Hindlimb muscle (tissue), 1 donor: ENCODE results near the gene TXNRD2. TPM values are rescaled to one million over a fixed set of nuclear protein-coding genes. Genes with fewer than 3 reads are reported as not detected.

Experiments used
- DNase-seq: peaks from one replicate; pipeline ENCODE4 v3.0.0-alpha.2; 2013
- polyA plus RNA-seq: library from polyadenylated mRNA; unstranded; fragments of 120-200 nt; gene quantifications from one replicate; pipeline ENCODE4 v1.2.1, GENCODE V29; 2013; ENCODE audit not compliant: insufficient read length

TXNRD2 gene
- polyA plus RNA-seq, 1 donor = 22.9 TPM

GRCh38 chr22:19875061-19875530, 66.5 kb downstream of the TXNRD2 start:
- DNase-seq = no peak

DNA sequence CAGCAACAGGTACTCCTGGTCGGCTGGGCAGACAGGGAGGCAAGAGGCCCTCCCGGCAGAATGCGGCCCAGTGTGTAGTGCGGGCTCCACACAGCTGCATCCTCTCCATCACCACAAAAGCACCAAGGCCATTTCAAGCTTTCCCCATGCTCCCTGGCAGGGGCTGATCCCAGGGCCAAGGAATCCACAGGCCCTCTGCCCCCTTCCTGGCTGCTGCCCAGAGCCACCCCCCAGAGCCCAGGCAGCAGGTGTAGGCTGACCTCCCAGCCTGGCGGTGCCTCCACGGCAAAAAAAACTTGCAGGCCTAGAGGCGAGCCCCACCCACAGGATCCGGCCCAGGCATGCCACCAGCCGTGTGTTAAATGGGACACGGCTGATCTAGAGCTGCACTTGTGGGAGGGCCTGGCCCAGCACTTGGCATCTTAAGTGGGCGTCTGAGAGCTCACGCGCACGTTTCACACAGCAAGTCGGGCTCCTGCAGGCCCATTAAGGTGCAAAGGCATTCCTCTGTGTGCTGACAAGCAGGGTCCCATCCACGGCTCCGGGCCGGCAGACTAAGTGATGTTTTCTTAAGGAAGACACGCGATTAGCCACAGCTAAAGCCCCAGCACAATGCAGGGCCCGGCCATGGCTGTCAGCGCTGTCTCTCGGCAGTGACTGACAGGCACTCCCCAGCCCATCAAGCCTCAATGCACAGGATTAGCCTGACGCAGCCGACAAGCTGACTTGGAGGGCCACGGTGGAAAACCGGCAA, 67.1 kb downstream of the TXNRD2 start:
- no peak for DNase-seq

- no peak for DNase-seq
Observed at GRCh38 chr22:19873960-19874306, 67.7 kb downstream of the TXNRD2 start.

DNA sequence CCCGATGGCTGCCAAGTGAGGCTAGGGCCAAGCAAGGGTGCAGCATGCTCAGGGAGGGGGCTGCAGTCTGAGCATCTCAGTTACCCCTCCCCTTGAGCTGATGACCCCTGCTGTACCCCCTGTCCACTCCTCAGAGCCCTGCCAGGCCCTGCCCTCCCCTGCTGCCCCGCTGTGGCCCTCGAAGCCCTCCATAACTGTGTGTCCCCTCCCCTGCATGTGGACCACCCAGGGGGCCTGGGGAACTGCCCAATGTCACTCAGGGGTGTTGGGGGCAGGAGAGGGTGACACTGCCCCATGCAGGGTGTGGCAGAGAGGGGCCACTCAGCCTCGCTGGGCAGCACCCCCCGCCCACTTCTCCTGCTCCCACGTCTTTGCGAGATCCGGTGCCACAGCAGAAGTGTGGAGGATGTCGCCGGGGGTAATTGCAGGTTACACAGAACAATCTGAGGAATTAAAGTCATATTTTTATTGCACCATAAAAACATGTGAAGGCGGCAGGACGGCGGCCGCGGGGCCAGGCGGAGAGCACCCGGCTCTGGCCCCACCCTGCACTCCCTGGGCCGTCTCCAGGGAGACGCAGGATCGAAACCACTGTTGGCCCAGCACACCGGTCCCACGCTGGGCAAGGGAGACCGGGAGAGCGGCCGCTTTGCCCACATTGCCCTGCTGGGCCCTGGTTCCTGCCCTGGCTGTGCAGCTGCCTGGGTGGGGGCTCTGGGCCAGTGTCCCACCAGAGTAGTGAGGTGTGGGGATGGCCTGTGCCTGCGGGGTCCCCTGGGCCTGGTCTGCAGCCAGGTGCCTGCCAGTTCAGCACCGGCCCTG, 68.3 kb downstream of the TXNRD2 start:
- no peak for DNase-seq

DNA sequence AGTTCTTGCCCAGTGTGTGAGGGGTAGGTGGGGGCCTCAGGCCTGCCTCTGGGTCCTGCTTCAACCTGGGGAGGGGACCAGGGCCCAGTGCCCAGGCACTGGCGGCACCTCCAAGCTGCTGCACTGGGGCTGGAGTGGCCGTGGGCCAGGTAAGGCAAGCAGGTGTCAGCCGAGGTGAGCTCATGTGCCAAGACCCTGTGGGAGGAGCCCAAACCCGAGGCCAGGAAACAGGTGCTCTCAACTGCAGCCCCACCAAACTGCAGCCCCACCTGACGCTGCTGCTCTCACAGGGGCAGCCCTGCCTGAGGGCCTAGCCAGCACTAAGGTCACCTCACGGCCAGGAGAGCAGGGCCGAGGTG, 68.9 kb downstream of the TXNRD2 start:
- no peak for DNase-seq

- DNase-seq = no peak
Observed at GRCh38 chr22:19871845-19872778, 69.5 kb downstream of the TXNRD2 start.

DNA sequence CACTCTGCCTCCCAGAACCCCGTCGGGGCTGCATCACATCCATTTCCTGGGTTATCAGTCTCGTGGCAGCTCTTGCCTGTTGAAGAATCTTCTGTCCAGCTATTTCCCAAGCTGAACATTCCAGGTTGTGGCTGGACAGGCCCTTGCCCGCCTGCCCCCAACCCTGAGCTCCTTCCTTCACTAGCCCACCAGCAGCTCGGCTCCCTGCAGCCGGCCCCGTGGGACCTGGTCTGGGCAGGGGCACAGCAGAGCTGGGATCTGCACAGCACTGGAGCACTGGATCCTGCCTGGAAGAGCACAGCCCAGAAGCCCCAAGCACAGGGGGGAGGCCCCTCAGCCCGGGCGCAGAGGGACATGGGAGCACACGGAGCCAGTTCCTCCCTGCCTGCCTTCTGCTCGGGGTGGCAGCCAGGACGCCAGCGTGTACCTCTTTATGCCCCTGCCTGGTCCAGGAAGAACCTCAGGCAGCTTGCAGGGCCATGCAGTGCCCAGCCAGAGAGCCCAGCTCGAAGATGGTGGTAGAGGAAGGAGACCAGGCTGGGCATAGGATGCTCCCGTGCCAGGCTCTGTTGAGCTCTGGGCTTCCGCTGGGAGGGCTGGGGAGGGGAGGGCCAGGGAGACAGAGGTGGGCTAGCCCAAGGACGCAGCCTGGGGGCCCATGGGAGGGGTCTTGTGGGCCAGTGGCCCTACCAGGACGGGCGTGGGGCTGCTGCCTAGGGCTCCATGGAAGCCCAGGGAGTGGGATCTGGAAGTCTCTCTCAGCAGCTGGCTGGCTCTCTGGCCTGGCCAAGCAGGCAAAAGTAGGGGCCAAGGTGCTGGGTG, 70.4 kb downstream of the TXNRD2 start:
- no peak for DNase-seq

GRCh38 chr22:19870153-19871022, 71.2 kb downstream of the TXNRD2 start:
- no peak for DNase-seq

DNA sequence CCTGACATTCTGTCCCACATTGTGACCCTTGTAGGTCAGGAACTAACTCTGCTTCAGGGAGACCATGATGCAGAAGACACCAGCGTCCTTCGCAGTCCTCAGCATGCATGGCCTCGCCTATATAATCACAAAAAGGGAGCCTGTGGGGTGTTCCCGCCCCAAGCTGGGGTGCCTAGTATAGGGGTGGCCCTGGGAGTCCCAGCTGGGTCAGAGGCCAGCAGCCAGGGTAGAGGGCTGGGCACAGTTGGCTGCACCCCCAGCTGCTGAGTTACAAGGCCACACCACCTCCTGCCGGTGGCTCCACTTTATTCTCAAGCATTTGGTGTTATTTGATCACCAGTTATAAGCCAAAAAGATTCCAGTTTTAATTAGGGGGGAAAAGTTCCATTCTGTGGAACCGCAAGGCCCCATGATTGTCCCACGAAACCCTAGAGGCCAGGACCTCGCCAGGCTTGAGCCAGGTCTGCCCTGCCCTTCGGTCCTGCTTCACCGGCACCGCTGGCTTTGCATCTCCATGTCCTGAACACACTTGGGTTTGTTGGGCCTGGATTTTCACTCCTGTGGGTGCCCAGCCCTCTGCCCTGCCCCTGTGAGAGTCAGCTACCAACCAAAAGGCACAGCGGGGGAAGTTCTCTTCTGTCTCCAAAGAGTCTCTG, 72.0 kb downstream of the TXNRD2 start:
- no peak for DNase-seq

- DNase-seq = no peak
Observed at GRCh38 chr22:19868773-19869471, 72.7 kb downstream of the TXNRD2 start.

- no peak for DNase-seq
Observed at GRCh38 chr22:19868333-19868732, 73.3 kb downstream of the TXNRD2 start.

- DNase-seq = no peak
Observed at GRCh38 chr22:19867617-19868016, 74.0 kb downstream of the TXNRD2 start.

- DNase-seq = no peak
Observed at GRCh38 chr22:19866665-19867009, 75.0 kb downstream of the TXNRD2 start.

DNA sequence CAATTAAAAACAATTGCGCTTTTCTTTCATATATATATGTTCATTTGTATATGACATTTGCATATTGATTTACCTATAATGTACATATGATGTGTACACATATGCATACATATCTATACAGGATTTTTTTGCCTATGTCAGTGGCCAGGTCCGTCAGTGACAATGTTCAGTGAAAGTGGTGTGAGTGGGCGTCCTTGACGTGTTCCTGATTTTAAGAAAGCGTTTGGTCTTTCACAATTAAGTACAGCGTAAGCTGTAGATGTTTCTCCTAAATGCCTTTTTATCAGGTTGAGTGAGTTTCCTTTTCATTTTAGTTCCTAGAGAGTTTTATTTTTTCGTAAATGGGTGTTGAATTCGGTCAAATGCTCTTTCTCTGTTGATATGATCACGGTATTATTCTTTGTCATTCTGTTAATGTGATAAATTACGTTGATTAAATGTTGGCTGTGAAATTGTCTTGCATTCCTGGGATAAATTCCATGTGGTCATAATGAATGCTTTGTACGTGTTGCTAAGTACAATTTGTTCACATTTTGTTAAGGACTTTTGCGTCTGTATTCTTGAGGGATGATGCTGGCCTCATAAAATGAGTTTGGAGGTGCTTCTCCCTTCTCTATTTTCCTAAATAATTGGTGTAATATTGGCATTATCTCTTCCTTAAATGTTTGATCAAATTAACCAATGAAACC, 76.3 kb downstream of the TXNRD2 start:
- no peak for DNase-seq

DNA sequence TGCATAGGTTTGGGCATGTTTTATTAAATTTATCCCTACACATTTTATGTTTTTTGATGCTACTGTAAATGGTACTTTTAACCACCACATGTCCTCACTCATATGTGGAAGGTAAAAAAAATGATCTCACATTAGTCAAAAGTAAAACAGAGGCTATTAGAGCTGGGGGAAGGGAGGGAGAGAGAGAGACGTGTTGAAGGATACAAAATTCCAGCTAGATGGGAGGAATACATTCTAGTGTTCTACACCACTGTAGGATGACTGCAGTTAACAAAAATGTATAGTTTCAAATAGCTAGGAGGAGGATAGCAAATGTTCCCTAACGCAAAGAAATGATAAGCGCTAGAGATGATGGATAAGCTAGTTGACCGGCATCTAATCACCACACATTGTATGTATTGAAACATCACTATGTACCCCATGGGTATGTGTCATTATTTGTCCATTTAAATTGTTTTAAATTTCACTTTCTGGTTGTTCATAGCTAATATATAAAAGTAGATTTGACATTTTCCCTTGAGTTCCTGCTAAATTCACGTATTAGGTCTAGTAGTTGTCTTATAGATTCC, 77.0 kb downstream of the TXNRD2 start:
- no peak for DNase-seq

- DNase-seq = no peak
Observed at GRCh38 chr22:19863571-19863970, 78.0 kb downstream of the TXNRD2 start.

DNA sequence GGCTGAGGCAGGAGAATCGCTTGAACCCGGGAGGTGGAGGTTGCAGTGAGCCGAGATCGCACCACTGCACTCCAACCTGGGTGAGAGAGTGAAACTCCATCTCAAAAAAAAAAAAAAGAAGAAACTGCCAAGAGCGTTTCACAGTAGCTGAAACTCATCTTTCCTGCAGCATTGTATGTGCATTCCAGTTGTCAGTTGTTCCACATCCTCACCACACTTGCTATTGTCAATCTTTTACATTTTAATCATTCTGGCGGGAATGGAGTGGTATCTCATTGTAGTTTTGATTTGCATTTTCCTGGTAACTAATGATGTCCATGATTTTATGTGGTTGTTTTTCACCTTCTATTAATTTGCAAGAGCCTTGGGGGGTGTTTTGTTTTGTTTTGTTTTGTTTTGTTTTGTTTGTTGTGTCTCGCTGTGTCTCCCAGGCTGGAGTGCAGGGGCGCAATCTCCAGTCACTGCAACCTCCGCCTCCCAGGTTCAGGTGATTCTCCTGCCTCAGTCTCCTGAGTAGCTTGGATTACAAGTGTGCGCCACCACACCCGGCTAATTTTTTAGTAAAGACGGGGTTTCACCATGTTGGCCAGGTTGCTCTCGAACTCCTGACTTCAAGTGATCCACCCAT, 78.9 kb downstream of the TXNRD2 start:
- DNase-seq = no peak

- DNase-seq = no peak
Observed at GRCh38 chr22:19859861-19860510, 81.6 kb downstream of the TXNRD2 start.
